Measurements from ENCODE around the gene MYO3B.

DNA sequence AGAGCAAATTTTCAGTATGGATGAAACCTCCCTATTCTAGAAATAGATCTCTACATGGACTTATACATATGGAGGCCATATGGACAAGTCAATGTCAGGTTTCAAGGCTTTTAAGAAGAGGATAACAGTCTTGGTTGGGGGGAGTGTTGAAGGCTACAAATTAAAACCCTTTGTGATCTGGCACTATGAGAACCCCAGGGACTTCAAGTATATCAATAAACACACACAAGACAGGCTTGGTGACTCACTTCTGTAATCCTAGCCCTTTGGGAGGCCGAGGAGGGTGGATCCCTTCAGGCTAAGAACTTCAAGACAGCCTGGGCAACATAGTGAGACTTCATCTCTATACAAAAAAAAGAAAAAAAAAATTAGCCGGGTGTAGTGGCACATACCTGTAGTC lies 410.0 kb downstream of the MYO3B start:
- TF ChIP-seq JUN (IDR thresholded peaks at IDR 0.05; ENCODE audit: low read depth, low read length) (no peak), ZNF274 (IDR thresholded peaks at IDR 0.05; ENCODE audit: borderline replicate concordance, extremely low read depth, low read length) (no peak), RAD21 (IDR thresholded peaks at IDR 0.05 in 1 of 2, conservative IDR thresholded peaks at IDR 0.05 in 1 of 2; ENCODE audit: low read depth in 2 of 2, low read length in 2 of 2) (no peak), RNF2 (IDR thresholded peaks at IDR 0.05; ENCODE audit: borderline replicate concordance, low read depth, low read length, missing control alignments, poor library complexity, severe bottlenecking) (no peak), POLR2A (IDR thresholded peaks at IDR 0.05; ENCODE audit: control extremely low read depth in 1 of 2, low read depth in 2 of 2, low read length in 2 of 2) (no peak)
- TF ChIP-seq, protein P1, sequence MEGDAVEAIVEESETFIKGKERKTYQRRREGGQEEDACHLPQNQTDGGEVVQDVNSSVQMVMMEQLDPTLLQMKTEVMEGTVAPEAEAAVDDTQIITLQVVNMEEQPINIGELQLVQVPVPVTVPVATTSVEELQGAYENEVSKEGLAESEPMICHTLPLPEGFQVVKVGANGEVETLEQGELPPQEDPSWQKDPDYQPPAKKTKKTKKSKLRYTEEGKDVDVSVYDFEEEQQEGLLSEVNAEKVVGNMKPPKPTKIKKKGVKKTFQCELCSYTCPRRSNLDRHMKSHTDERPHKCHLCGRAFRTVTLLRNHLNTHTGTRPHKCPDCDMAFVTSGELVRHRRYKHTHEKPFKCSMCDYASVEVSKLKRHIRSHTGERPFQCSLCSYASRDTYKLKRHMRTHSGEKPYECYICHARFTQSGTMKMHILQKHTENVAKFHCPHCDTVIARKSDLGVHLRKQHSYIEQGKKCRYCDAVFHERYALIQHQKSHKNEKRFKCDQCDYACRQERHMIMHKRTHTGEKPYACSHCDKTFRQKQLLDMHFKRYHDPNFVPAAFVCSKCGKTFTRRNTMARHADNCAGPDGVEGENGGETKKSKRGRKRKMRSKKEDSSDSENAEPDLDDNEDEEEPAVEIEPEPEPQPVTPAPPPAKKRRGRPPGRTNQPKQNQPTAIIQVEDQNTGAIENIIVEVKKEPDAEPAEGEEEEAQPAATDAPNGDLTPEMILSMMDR (IDR thresholded peaks at IDR 0.05; ENCODE audit: control extremely low read depth in 1 of 3, insufficient read depth in 1 of 3, low read depth in 1 of 3, low read length in 3 of 3), result no peak
